RWPE2 (cell line): ENCODE measurements around the gene ZBTB34.

Experiments
- ATAC-seq: fragments of 200-7000 bp; cut with Tn5 transposase; 3 replicates; pipeline ENCODE4 v1.9.1; 2021; ENCODE audit warnings: low read depth
- DNase-seq: peaks from one replicate; pipeline ENCODE4 v3.0.0-alpha.2; 2020; ENCODE audit warnings: low spot score
- H3K27ac ChIP-seq: fragments of 450-650 bp; 2 replicates; pipeline ENCODE4 v1.5.1; 2017; ENCODE audit warnings: mild to moderate bottlenecking; ENCODE audit not compliant: poor library complexity, severe bottlenecking
- H3K27me3 ChIP-seq: fragments of 250-450 bp; sonication (Bioruptor Pico); 2 replicates; pipeline ENCODE4 v1.5.1; 2021; ENCODE audit warnings: mild to moderate bottlenecking, moderate library complexity; ENCODE audit not compliant: insufficient read depth, poor library complexity, severe bottlenecking
- H3K36me3 ChIP-seq: fragments of 250-450 bp; sonication (Bioruptor Pico); 2 replicates; pipeline ENCODE4 v1.5.1; 2020; ENCODE audit warnings: low read depth, mild to moderate bottlenecking, moderate library complexity
- H3K4me1 ChIP-seq: fragments of 250-450 bp; sonication (Bioruptor Pico); 2 replicates; pipeline ENCODE4 v1.5.1; 2021; ENCODE audit warnings: mild to moderate bottlenecking, moderate library complexity; ENCODE audit not compliant: insufficient read depth, poor library complexity, severe bottlenecking
- H3K4me3 ChIP-seq: fragments of 250-450 bp; sonication (Bioruptor Pico); 2 replicates; pipeline ENCODE4 v1.5.1; 2021; ENCODE audit warnings: mild to moderate bottlenecking, moderate library complexity; ENCODE audit not compliant: severe bottlenecking
- H3K9me3 ChIP-seq: fragments of 250-450 bp; sonication (Bioruptor Pico); 2 replicates; pipeline ENCODE4 v1.5.1; 2021; ENCODE audit warnings: mild to moderate bottlenecking, moderate library complexity; ENCODE audit not compliant: severe bottlenecking
- CTCF ChIP-seq: fragments of 450-650 bp; IDR thresholded peaks from one replicate; pipeline ENCODE4 v1.5.1; 2017; ENCODE audit warnings: mild to moderate bottlenecking, moderate library complexity; ENCODE audit not compliant: poor library complexity, severe bottlenecking

ZBTB34 gene

DNA sequence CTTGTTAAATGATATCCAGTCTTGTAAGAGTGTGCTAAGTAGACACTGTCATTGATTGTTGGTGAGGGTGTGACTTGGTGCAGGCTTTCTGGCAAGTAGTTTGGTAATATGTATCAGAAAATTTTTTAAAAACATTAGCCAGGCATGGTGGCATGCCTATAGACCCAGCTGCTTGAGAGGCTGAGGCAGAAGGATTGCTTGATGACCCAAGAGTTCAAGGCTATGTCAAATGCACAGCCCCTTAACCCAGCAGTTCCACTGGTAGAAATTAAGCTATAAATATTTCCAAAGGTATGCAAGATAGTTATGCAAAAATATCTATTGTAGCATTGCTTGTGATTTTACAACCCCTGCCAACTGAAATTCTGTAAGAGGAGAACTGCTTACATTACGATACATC is 31.4 kb upstream of the ZBTB34 start:
- Histone ChIP-seq H3K9me3 (no peaks in the 10 kb centered on the region), H3K4me1 (no peaks in the 10 kb centered on the region), H3K36me3 (peaks cover 21% of the 10 kb centered on the region; the same call in 1 of the 2 replicates), H3K27me3 (no peaks in the 10 kb centered on the region), H3K4me3 (no peak overlapping the region), H3K27ac (no peak overlapping the region)
- no peak for TF ChIP-seq CTCF
- ATAC-seq (no peak), DNase-seq (no peak)

DNA sequence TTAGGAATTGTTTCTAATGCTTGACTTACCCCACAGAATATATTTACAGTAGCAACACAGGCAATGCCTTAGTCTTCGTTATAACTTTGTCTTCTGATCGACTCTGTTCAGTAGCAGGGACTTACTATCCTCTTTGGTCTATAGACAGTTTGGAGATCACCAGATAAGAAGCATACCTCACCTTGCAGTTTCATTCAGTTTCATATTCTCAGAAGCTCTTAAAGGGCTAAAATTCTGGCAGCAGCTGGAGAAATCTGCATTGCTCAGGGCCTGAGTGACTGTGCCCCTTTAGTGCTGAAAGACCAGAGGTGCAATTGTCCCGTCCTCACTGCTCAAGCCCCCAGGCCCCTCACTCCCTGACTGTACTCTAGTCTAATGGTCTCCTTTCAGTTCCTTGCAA is 29.6 kb upstream of the ZBTB34 start:
- no peak for ATAC-seq
- peaks cover 25% of the 10 kb centered on the region; the same call in 1 of the 2 replicates for H3K36me3 ChIP-seq
- no peaks in the 10 kb centered on the region for H3K4me1 ChIP-seq
- no peak for TF ChIP-seq CTCF
- H3K9me3 ChIP-seq, result no peaks in the 10 kb centered on the region
- no peak overlapping the region for H3K4me3 ChIP-seq
- no peaks in the 10 kb centered on the region for H3K27me3 ChIP-seq
- H3K27ac ChIP-seq, result no peak overlapping the region
- no peak for DNase-seq

- Histone ChIP-seq H3K4me3 (no peak overlapping the region), H3K36me3 (peaks cover 30% of the 10 kb centered on the region), H3K9me3 (no peaks in the 10 kb centered on the region), H3K27ac (no peak overlapping the region), H3K4me1 (no peaks in the 10 kb centered on the region), H3K27me3 (no peaks in the 10 kb centered on the region)
- DNase-seq (no peak), ATAC-seq (no peak)
- no peak for TF ChIP-seq CTCF
Observed at GRCh38 chr9:126832440-126832839, 28.0 kb upstream of the ZBTB34 start.

DNA sequence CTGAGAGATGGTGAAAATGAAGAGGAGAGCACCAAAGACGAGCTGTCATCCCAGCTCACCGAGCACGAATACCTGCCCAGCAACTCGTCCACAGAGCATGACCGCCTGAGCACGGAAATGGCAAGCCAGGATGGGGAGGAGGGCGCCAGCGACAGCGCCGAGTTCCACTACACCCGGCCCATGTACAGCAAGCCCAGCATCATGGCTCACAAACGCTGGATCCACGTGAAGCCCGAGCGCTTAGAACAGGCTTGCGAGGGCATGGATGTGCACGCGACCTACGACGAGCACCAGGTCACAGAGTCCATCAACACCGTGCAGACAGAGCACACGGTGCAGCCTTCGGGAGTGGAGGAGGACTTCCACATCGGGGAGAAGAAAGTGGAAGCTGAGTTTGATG is 27.4 kb upstream of the ZBTB34 start:
- ATAC-seq (no peak), DNase-seq (no peak)
- Histone ChIP-seq H3K27ac (no peak overlapping the region), H3K27me3 (no peaks in the 10 kb centered on the region), H3K4me1 (no peaks in the 10 kb centered on the region), H3K4me3 (no peak overlapping the region), H3K36me3 (peaks cover 30% of the 10 kb centered on the region; the same call in 1 of the 2 replicates), H3K9me3 (no peaks in the 10 kb centered on the region)
- no peak for TF ChIP-seq CTCF

GRCh38 chr9:126833710-126834345 is 26.6 kb upstream of the ZBTB34 start:
- Histone ChIP-seq H3K9me3 (no peaks in the 10 kb centered on the region), H3K27me3 (no peaks in the 10 kb centered on the region), H3K4me1 (no peaks in the 10 kb centered on the region), H3K4me3 (no peak overlapping the region), H3K36me3 (peaks cover 33% of the 10 kb centered on the region; the same call in 1 of the 2 replicates), H3K27ac (no peak overlapping the region)
- no peak for DNase-seq
- ATAC-seq, result no peak
- TF ChIP-seq CTCF, result no peak
